Gastroesophageal sphincter (tissue), 3 donors: Measurements from ENCODE around the gene PRDM15.

ENCODE experiments used
- CTCF ChIP-seq, 4 experiments: fragments of 200-600 bp in 2 of 4; fragments of 450-650 bp in 2 of 4; sonication (generic) in 1 of 4; IDR thresholded peaks; one replicate each; pipeline ENCODE4 v1.5.1; 2017 to 2019; ENCODE audit warnings: antibody characterized with exemption in 4 of 4, mild to moderate bottlenecking in 2 of 4, moderate library complexity in 2 of 4
- POLR2AphosphoS5 ChIP-seq: sonication (generic); formaldehyde crosslinking; IDR thresholded peaks from one replicate; pipeline ENCODE4 v1.6.1; 2017; ENCODE audit warnings: antibody characterized with exemption

GRCh38 chr21:41923186-41923585 is 44.0 kb upstream of the PRDM15 start:
- no peak for TF ChIP-seq CTCF (IDR thresholded peaks at IDR 0.05)
- TF ChIP-seq POLR2AphosphoS5, result no peak
